K562 (cell line): ENCODE measurements around the gene TINCR. TPM values are rescaled to one million over a fixed set of nuclear protein-coding genes. Genes with fewer than 3 reads are reported as not detected.

Experiments used
- ATAC-seq: fragments of 200-7000 bp; cut with Tn5 transposase; 3 replicates; pipeline ENCODE4 v1.9.1; 2020; ENCODE audit warnings: moderate library complexity
- BruUV-seq: library from RNA; stranded (reverse); fragments of 400-500 nt; replicated peaks from 2 replicates; lab custom pipeline; 2021; lab: Mats Ljungman, UMichigan
- CTCF ChIA-PET: fragments of 300-600 bp; formaldehyde crosslinking; extraction: SDS; loops from one replicate; lab custom pipeline; 2021; ENCODE audit warnings: low intra/inter-chr PET ratio; lab: Yijun Ruan, JAX
- POLR2A ChIA-PET: fragments of 300-600, 350-650 bp; sonication (Branson Sonifier 250); formaldehyde crosslinking; extraction: SDS; loops from one replicate; lab custom pipeline; 2021; ENCODE audit warnings: antibody characterized with exemption, inconsistent platforms; lab: Yijun Ruan, JAX
- DNase-seq, 4 experiments: peaks; one replicate each; pipeline versions ENCODE4 v3.0.0 to v3.0.0-alpha.2; 2011 to 2018; ENCODE audit warnings: low spot score in 3 of 4, mixed read lengths in 3 of 4; ENCODE audit errors: extremely low read depth in 1 of 4
- FAIRE-seq: peaks from 2 replicates; lab custom pipeline; 2011; peaks lifted over from hg19 to GRCh38; lab: Jason Lieb, UNC
- H2AFZ ChIP-seq: 2 replicates; pipeline ENCODE4 v1.6.0; 2011; ENCODE audit warnings: low read depth, low read length, control low read depth, inconsistent platforms
- H3K27ac ChIP-seq: fragments of 200-600 bp; 3 replicates; pipeline ENCODE4 v1.8.0; 2011; ENCODE audit warnings: low read depth, mild to moderate bottlenecking, control low read depth, inconsistent platforms, low read length, moderate library complexity, mixed read lengths; ENCODE audit errors: extremely low read depth
- H3K27me3 ChIP-seq, 2 experiments: fragments of 300-600 bp in 1 of 2; 2 replicates in 1 of 2; 3 replicates in 1 of 2; pipeline versions ENCODE4 v1.6.0 to v1.8.0; 2011; ENCODE audit warnings: inconsistent platforms in 2 of 2, low read length in 2 of 2, mild to moderate bottlenecking in 1 of 2, mixed read lengths in 1 of 2, moderate library complexity in 1 of 2; ENCODE audit not compliant: control insufficient read depth in 2 of 2, insufficient read depth in 2 of 2
- H3K36me3 ChIP-seq: fragments of 300-600 bp; 3 replicates; pipeline ENCODE4 v1.8.0; 2011; ENCODE audit warnings: mild to moderate bottlenecking, low read length, inconsistent platforms; ENCODE audit not compliant: control insufficient read depth, insufficient read depth
- H3K4me1 ChIP-seq, 2 experiments: fragments of 200-600 bp in 1 of 2; replicated peaks in 1 of 2; 2 replicates in 1 of 2; 3 replicates in 1 of 2; pipeline versions ENCODE4 v1.5.1 to v1.8.0; 2011; ENCODE audit warnings: inconsistent platforms in 2 of 2, low read length in 2 of 2, mild to moderate bottlenecking in 1 of 2, mixed read lengths in 1 of 2, moderate library complexity in 1 of 2; ENCODE audit not compliant: control insufficient read depth in 2 of 2, insufficient read depth in 2 of 2
- H3K4me2 ChIP-seq: 2 replicates; pipeline ENCODE4 v1.6.1; 2011; ENCODE audit warnings: low read length, control low read depth, inconsistent platforms, mixed read lengths; ENCODE audit not compliant: insufficient read depth
- H3K4me3 ChIP-seq: fragments of 200-600 bp; sonication (generic), shearing (Covaris generic); 2 replicates; pipeline ENCODE4 v1.5.1; 2016; ENCODE audit warnings: control low read depth, inconsistent platforms
- H3K79me2 ChIP-seq: fragments of 200-600 bp; 3 replicates; pipeline ENCODE4 v1.8.0; 2011; ENCODE audit warnings: low read length, inconsistent platforms; ENCODE audit not compliant: control insufficient read depth, insufficient read depth
- H3K9ac ChIP-seq, 2 experiments: 2 replicates each; pipeline versions ENCODE4 v1.6.0 to v1.6.1; 2011; ENCODE audit warnings: low read depth in 2 of 2, low read length in 2 of 2, control low read depth in 1 of 2, inconsistent platforms in 1 of 2, mild to moderate bottlenecking in 1 of 2, mixed read lengths in 1 of 2; ENCODE audit not compliant: insufficient read depth in 1 of 2
- H3K9me1 ChIP-seq: one replicate; pipeline ENCODE4 v1.6.0; 2011; ENCODE audit warnings: inconsistent platforms, mild to moderate bottlenecking, low read length, moderate library complexity; ENCODE audit not compliant: control insufficient read depth, insufficient read depth
- H3K9me3 ChIP-seq: replicated peaks from 2 replicates; pipeline ENCODE4 v1.5.1; 2011; ENCODE audit warnings: low read depth, low read length, inconsistent platforms; ENCODE audit not compliant: control insufficient read depth, insufficient read depth
- H4K20me1 ChIP-seq: replicated peaks from 2 replicates; pipeline ENCODE4 v1.6.1; 2011; ENCODE audit warnings: low read length, inconsistent platforms, mixed read lengths; ENCODE audit not compliant: control insufficient read depth, insufficient read depth
- BRF1 ChIP-seq: IDR thresholded peaks from 3 replicates; pipeline ENCODE4 v1.6.1; 2011; ENCODE audit warnings: borderline replicate concordance, mild to moderate bottlenecking; ENCODE audit not compliant: insufficient read length; ENCODE audit errors: extremely low read depth
- CBX3 ChIP-seq, 2 experiments: IDR thresholded peaks; 1 replicate in 1 of 2; 2 replicates in 1 of 2; pipeline ENCODE4 v1.6.1; 2012; ENCODE audit warnings: inconsistent platforms in 2 of 2, low read length in 2 of 2, borderline replicate concordance in 1 of 2, control low read depth in 1 of 2
- MCM3 ChIP-seq: fragments of 450-650 bp; IDR thresholded peaks from 2 replicates; pipeline ENCODE4 v1.6.1; 2016
- NR2C2 ChIP-seq, 2 experiments: fragments of 200-800 bp in 1 of 2; sonication (Bioruptor generic) in 1 of 2; sonication (generic) in 1 of 2; formaldehyde crosslinking in 1 of 2; IDR thresholded peaks; 2 replicates each; pipeline versions ENCODE4 v1.6.1 to v1.8.0; 2016 to 2022; ENCODE audit warnings: mild to moderate bottlenecking in 1 of 2, missing compliant biosample characterization in 1 of 2, missing genetic modification characterization in 1 of 2, missing genetic modification reagents in 1 of 2
- RAD21 ChIP-seq, 2 experiments: fragments of 250-450 bp in 1 of 2; fragments of 450-650 bp in 1 of 2; sonication (Bioruptor Pico) in 1 of 2; formaldehyde crosslinking in 1 of 2; IDR thresholded peaks in 1 of 2; conservative IDR thresholded peaks in 1 of 2; 2 replicates each; pipeline versions ENCODE4 v1.4.0 to v1.8.0; 2020 to 2022; ENCODE audit warnings: mild to moderate bottlenecking in 2 of 2, moderate library complexity in 1 of 2
- ZBTB7A ChIP-seq: IDR thresholded peaks from 2 replicates; pipeline ENCODE4 v1.6.1; 2011; ENCODE audit warnings: low read depth, mild to moderate bottlenecking, low read length, moderate library complexity, borderline replicate concordance; ENCODE audit not compliant: control insufficient read depth
- WGBS: fragments of 100-300 bp; shearing (Covaris generic); methylation state at CpG from one replicate; pipeline ENCODE4 v1.1.6; 2016; ENCODE audit warnings: low coverage, mixed read lengths; ENCODE audit not compliant: insufficient coverage; ENCODE audit errors: missing lambda C conversion rate; 5-methylcytosine and 5-hydroxymethylcytosine counted together
- in situ Hi-C: fragments of 300-500 bp; cut with MboI; formaldehyde crosslinking; loops from 4 replicates; pipeline ENCODE4 v1.15.0; 2018; ENCODE audit warnings: inconsistent platforms, mixed read lengths
- intact Hi-C: fragments of 100-400 bp; cut with micrococcal nuclease; formaldehyde crosslinking; loops from 2 replicates; pipeline ENCODE4 v1.14.2; 2022
- polyA plus RNA-seq, 8 experiments: library from polyadenylated mRNA; depleted of rRNA in 4 of 8; stranded (reverse) in 5 of 8; unstranded in 3 of 8; fragments of >200 nt; fragmentation: Nextera tagmentation in 2 of 8; fragmentation: Illumina TruSeq in 1 of 8; extraction: Ambion mirVana in 2 of 8; extraction: Trizol in 1 of 8; gene quantifications; 2 replicates each; pipeline versions ENCODE4 v1.2.1 to v1.2.3, GENCODE V29; 2011 to 2014; ENCODE audit warnings: inconsistent platforms in 1 of 8, missing spikeins in 1 of 8
- total RNA-seq, 7 experiments: library from RNA; depleted of rRNA in 6 of 7; stranded (reverse); fragments of >200 nt in 6 of 7; fragmentation: Illumina TruSeq in 2 of 7; extraction: Trizol in 2 of 7; gene quantifications; 2 replicates each; pipeline versions ENCODE4 v1.2.1 to v1.2.3, GENCODE V29; 2011 to 2021; ENCODE audit warnings: low replicate concordance in 1 of 7

The TINCR gene
- total and polyA plus RNA-seq, 9 of the 15 experiments (the other 6 are each of a cell fraction or from before 2014, with no cell fraction given), result 0.03 to 0.24 (median 0.09) TPM; not detected in 1

- TF ChIP-seq NR2C2 (CRISPR knock-in tag; IDR thresholded peaks at IDR 0.05) (no peak), NR2C2 (tag; IDR thresholded peaks at IDR 0.05) (no peak), MCM3 (no peak), CBX3 (IDR thresholded peaks at IDR 0.05; ENCODE audit: borderline replicate concordance in 1 of 2, low read length in 2 of 2) (peak in 1 of 2 experiments; percentile 47; a peak in 1 of 3 replicates)
Measured at GRCh38 chr19:5561559-5561958, 6.2 kb downstream of the TINCR start (continued).

- no peak for DNase-seq
- H3K9me1 ChIP-seq, result no peaks in the 10 kb centered on the region
- no peak overlapping the region for H3K27ac ChIP-seq
- peaks cover 12 to 25% of the 10 kb centered on the region in 2 experiments; a peak in 3 of 5 replicates for H3K27me3 ChIP-seq
- FAIRE-seq, result no peak
- peaks cover 8% of the 10 kb centered on the region for H3K9me3 ChIP-seq
- no peak for ATAC-seq
- H3K79me2 ChIP-seq, result no peaks in the 10 kb centered on the region
- in situ Hi-C loops, result no loop called here
- H3K9ac ChIP-seq, result peak overlapping the region in 1 of 2 experiments; percentile 4; a peak in 1 of 4 replicates
- no peaks in the 10 kb centered on the region for H4K20me1 ChIP-seq
- POLR2A ChIA-PET, result interaction anchor here (1.0 kb wide), 1 partner anchor 13 kb away, joined by 5 read pairs; no protein-coding TSS in a partner anchor
- no peaks in the 10 kb centered on the region for H3K36me3 ChIP-seq
- WGBS, result 21% methylated on average over 13 of the region's 19 CpGs
- intact Hi-C loops, result no loop called here
- no peak overlapping the region for H3K4me2 ChIP-seq
- H2AFZ ChIP-seq, result no peak overlapping the region
- H3K4me1 ChIP-seq, result peaks cover 0 to 7% of the 10 kb centered on the region in 2 experiments; a peak in 2 of 5 replicates
- CTCF ChIA-PET, result no interaction called here
- no peak overlapping the region for H3K4me3 ChIP-seq
- TF ChIP-seq BRF1, result no peak
- TF ChIP-seq ZBTB7A, result 0 out of 2 replicates have a peak, but pooled peaks have one; percentile 30
- no peak for TF ChIP-seq RAD21 (CRISPR knock-in tag; conservative IDR thresholded peaks at IDR 0.05 in 1 of 2, IDR thresholded peaks at IDR 0.05 in 1 of 2)
- BruUV-seq, result no TSS peak
Measured at GRCh38 chr19:5560156-5560555, 7.6 kb downstream of the TINCR start.
